Testis (tissue), 2 donors: ENCODE results near the gene NPAS2.

Experiments
- POLR2A ChIP-seq: fragments of 450-650 bp; IDR thresholded peaks from one replicate; pipeline ENCODE4 v1.6.1; 2017; ENCODE audit warnings: antibody characterized with exemption, mild to moderate bottlenecking, moderate library complexity
- TF ChIP-seq, protein P1 (sequence below), 3 experiments: fragments of 450-650 bp in 2 of 3; fragments of 200-600 bp in 1 of 3; sonication (generic) in 1 of 3; IDR thresholded peaks; one replicate each; pipeline ENCODE4 v1.5.1; 2016 to 2019; ENCODE audit warnings: antibody characterized with exemption in 3 of 3, mild to moderate bottlenecking in 2 of 3, moderate library complexity in 1 of 3

DNA sequence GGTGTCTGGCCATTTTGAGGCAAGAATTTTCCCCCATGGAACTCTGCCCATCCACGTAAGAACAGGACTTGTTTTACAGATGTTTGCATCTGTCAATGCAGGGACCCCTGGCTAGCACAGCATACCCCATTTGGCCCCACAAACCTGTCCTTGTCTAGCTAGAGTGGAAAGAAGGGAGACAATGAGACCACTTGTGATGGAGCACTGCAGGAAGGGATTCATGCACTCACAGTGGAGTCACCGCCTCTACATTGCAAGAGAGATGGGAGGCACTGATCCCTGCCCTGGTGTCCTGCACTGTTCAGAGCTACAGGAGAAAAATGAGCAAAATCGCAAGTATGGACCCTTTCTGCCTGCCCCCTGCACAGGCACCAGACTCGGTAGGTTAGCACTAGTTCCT is 32.5 kb downstream of the NPAS2 start:
- TF ChIP-seq, protein P1, sequence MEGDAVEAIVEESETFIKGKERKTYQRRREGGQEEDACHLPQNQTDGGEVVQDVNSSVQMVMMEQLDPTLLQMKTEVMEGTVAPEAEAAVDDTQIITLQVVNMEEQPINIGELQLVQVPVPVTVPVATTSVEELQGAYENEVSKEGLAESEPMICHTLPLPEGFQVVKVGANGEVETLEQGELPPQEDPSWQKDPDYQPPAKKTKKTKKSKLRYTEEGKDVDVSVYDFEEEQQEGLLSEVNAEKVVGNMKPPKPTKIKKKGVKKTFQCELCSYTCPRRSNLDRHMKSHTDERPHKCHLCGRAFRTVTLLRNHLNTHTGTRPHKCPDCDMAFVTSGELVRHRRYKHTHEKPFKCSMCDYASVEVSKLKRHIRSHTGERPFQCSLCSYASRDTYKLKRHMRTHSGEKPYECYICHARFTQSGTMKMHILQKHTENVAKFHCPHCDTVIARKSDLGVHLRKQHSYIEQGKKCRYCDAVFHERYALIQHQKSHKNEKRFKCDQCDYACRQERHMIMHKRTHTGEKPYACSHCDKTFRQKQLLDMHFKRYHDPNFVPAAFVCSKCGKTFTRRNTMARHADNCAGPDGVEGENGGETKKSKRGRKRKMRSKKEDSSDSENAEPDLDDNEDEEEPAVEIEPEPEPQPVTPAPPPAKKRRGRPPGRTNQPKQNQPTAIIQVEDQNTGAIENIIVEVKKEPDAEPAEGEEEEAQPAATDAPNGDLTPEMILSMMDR (IDR thresholded peaks at IDR 0.05): no peak
- TF ChIP-seq POLR2A: no peak
